HG03280 (cell line): Measurements from ENCODE around the gene EIF3I.

ENCODE experiments used
- ATAC-seq: cut with Tn5 transposase; IDR thresholded peaks from one replicate; pipeline ENCODE4 v1.9.1; 2021; ENCODE audit warnings: mild to moderate bottlenecking, moderate library complexity; ENCODE audit not compliant: unreplicated experiment

The EIF3I gene

GRCh38 chr1:32198237-32199042, 23.8 kb upstream of the EIF3I start:
- no peak for ATAC-seq

- no peak for ATAC-seq
These were observed 23.0 kb upstream of the EIF3I start for GRCh38 chr1:32199043-32199716.

GRCh38 chr1:32199717-32200072, 22.5 kb upstream of the EIF3I start:
- ATAC-seq: no peak

- no peak for ATAC-seq
These were observed 21.8 kb upstream of the EIF3I start, which contains the start of gene CCDC28B for GRCh38 chr1:32200226-32201010. Gene CCDC28B (plus strand): TSS chr1:32200595. CDS start chr1:32201936, 1,341 bp downstream.

GRCh38 chr1:32201011-32201855, 21.0 kb upstream of the EIF3I start:
- no peak for ATAC-seq

GRCh38 chr1:32204943-32205361, 17.3 kb upstream of the EIF3I start:
- no peak for ATAC-seq

- ATAC-seq: peak; percentile 62
These were observed 16.5 kb upstream of the EIF3I start, which contains the start of gene IQCC for GRCh38 chr1:32205401-32206370. Gene IQCC (plus strand): TSS chr1:32205671. CDS start chr1:32205682, 11 bp downstream.

- ATAC-seq: no peak
These were observed 13.7 kb upstream of the EIF3I start for GRCh38 chr1:32208469-32208868.

- ATAC-seq: no peak
These were observed 13.3 kb upstream of the EIF3I start, which contains the start of gene DCDC2B for GRCh38 chr1:32208891-32209328. Gene DCDC2B (plus strand): TSS chr1:32209089. CDS start chr1:32209094, 5 bp downstream.

- ATAC-seq: no peak
These were observed 6.4 kb upstream of the EIF3I start for GRCh38 chr1:32215629-32216480.

- ATAC-seq: no peak
These were observed 5.6 kb upstream of the EIF3I start for GRCh38 chr1:32216566-32216965.

GRCh38 chr1:32219022-32219421, 3.2 kb upstream of the EIF3I start:
- no peak for ATAC-seq

GRCh38 chr1:32220746-32221580, 1.2 kb upstream of the EIF3I start:
- ATAC-seq: no peak

- no peak for ATAC-seq
These were observed 627 bp upstream of the EIF3I start for GRCh38 chr1:32221581-32221979.

- ATAC-seq: no peak
These were observed 1.5 kb downstream of the EIF3I start for GRCh38 chr1:32223683-32224082.

- no peak for ATAC-seq
These were observed 2.1 kb downstream of the EIF3I start for GRCh38 chr1:32224285-32224684.

- ATAC-seq: no peak
These were observed 6.6 kb downstream of the EIF3I start for GRCh38 chr1:32228771-32229170.
